Stimulated activated CD8-positive, alpha-beta memory T cell treated with anti-CD3 and anti-CD28 coated beads, Interleukin-2, amount 100 ng/mL, for 48 hours (primary cell): ENCODE results near the gene OBSCN.

Source experiments
- DNase-seq, 2 donors: peaks; one replicate each; pipeline ENCODE4 v3.0.0-alpha.2; 2020; ENCODE audit warnings: low read depth in 2 of 2

The OBSCN gene

DNA sequence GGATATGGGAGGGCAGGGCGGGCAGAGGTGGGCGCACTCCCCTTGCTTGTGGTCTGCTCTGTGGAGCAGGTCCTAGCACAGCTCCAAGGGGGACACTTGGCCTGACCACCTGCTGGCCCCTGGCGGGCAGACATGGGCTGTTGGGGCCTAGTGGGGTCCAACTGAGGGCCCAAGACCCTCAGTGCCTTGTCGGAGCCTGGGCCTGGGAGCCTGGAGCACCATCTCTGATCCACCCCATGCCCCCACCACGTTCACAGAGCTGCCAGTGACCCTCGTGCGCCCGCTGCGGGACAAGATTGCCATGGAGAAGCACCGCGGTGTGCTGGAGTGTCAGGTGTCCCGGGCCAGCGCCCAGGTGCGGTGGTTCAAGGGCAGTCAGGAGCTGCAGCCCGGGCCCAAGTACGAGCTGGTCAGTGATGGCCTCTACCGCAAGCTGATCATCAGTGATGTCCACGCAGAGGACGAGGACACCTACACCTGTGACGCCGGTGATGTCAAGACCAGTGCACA is 70.6 kb downstream of the OBSCN start:
- no peak for DNase-seq

DNA sequence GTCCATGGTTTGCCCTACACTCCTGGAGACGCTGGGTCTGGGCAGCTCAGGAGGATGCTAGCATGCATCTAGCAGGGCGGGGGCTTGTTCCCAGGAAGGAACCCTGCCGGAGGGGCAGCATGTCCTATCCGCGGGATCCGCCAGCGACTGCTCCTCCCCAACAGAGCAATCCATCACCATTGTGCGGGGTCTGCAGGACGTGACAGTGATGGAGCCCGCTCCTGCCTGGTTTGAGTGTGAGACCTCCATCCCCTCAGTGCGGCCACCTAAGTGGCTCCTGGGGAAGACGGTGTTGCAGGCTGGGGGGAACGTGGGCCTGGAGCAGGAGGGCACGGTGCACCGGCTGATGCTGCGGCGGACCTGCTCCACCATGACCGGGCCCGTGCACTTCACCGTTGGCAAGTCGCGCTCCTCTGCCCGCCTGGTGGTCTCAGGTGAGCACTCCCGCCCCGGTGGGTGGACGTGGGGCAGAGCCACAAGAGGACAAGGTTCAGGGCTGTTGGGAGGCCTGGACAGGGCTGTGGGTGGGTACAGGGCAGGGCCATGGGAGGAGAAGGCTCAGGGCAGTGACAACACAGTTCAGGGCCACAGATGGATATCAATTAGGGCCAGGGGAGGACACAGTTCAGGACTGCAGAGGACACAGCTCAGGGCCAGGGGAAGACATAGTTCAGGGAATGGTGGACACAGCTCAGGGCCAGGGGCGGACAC is 71.3 kb downstream of the OBSCN start:
- no peak for DNase-seq

GRCh38 chr1:228279722-228280105 is 71.9 kb downstream of the OBSCN start:
- no peak for DNase-seq

DNA sequence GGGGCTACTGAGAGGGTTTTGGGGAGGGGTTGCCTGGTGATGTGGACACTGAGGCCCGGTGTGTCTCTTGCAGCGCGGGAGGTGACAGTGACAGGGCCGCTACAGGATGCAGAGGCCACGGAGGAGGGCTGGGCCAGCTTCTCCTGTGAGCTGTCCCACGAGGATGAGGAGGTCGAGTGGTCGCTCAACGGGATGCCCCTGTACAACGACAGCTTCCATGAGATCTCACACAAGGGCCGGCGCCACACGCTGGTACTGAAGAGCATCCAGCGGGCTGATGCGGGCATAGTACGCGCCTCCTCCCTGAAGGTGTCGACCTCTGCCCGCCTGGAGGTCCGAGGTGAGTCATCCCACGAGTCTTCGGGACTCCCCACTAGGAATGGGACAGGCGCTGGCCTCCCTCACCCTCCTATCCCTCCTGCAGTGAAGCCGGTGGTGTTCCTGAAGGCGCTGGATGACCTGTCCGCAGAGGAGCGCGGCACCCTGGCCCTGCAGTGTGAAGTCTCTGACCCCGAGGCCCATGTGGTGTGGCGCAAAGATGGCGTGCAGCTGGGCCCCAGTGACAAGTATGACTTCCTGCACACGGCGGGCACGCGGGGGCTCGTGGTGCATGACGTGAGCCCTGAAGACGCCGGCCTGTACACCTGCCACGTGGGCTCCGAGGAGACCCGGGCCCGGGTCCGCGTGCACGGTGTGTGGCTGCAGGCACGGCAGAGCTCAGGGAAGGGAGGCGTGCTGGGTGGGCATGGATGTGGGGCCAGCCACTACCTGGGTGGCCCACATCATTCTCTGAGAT is 72.5 kb downstream of the OBSCN start:
- DNase-seq = no peak

GRCh38 chr1:228280961-228281591 is 73.2 kb downstream of the OBSCN start:
- DNase-seq = no peak

DNA sequence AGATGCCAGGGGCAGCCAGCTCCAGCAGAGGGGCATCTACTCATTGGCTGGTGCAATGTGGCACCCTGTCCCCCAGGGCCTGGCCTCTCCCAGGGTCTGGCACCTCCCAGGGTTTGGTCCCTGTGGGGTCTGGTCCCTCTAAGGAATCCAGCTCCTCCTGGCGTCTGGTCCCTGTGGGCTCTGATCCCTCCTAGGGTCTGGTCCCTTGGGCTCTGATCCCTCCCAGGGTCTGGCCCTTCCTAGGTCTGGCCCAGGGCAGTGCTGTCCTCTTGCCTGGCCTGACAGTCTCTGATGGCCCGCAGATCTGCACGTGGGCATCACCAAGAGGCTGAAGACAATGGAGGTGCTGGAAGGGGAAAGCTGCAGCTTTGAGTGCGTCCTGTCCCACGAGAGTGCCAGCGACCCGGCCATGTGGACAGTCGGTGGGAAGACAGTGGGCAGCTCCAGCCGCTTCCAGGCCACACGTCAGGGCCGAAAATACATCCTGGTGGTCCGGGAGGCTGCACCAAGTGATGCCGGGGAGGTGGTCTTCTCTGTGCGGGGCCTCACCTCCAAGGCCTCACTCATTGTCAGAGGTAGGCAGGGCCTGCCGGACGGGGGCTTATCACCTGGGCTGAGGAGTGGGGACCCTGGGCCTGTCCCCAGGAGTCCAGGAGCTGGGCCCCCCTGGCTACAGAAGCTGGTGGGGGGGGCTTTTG is 73.9 kb downstream of the OBSCN start:
- no peak for DNase-seq

- DNase-seq = no peak
Observed at GRCh38 chr1:228282329-228283042, 74.6 kb downstream of the OBSCN start.

GRCh38 chr1:228283043-228283371 is 75.2 kb downstream of the OBSCN start:
- DNase-seq = no peak

DNA sequence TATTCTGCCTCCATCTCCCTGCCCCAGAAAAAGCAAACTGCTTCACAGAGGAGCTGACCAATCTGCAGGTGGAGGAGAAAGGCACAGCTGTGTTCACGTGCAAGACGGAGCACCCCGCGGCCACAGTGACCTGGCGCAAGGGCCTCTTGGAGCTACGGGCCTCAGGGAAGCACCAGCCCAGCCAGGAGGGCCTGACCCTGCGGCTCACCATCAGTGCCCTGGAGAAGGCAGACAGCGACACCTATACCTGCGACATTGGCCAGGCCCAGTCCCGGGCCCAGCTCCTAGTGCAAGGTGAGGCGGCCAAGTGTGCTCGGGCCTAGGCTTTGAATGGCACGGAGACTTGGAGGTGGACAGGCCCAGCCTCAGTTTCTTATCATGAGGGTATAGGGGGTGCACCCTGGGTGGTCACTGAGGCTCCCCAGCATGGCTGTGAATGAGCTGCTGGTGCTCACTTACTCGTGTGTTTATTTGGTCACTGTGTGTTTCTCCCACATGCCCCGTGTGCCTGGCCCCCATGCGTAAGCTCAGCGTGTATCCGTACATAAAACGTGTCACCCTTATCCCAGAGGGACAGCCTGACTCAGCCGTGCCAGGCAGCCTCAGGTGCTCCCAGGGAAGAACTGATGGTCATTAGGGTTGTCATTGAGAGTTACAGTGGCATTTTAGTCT is 75.8 kb downstream of the OBSCN start:
- DNase-seq = no peak

GRCh38 chr1:228284148-228284495 is 76.3 kb downstream of the OBSCN start:
- no peak for DNase-seq

DNA sequence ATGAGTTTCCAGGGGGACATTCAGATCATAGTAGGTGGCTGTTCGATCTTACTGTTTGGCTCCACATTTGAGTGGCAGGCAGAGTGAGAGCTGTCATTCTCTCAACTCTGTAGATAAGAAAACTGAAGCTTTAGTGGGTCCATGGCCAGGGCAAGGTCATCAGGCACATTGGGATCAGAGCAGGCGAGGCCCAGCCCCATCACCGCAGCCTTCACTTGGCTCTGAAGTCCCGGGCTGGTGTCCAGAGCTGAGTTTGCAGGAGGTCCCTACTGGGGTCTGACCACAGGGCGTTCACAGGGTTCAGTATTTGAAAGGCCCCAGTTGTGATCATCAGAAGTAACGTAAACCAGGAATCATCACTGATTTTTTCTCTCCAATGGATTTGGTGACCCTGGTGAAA is 76.7 kb downstream of the OBSCN start:
- no peak for DNase-seq

- DNase-seq = no peak
Observed at GRCh38 chr1:228285661-228286504, 78.0 kb downstream of the OBSCN start.

GRCh38 chr1:228286505-228287417 is 78.9 kb downstream of the OBSCN start:
- no peak for DNase-seq

DNA sequence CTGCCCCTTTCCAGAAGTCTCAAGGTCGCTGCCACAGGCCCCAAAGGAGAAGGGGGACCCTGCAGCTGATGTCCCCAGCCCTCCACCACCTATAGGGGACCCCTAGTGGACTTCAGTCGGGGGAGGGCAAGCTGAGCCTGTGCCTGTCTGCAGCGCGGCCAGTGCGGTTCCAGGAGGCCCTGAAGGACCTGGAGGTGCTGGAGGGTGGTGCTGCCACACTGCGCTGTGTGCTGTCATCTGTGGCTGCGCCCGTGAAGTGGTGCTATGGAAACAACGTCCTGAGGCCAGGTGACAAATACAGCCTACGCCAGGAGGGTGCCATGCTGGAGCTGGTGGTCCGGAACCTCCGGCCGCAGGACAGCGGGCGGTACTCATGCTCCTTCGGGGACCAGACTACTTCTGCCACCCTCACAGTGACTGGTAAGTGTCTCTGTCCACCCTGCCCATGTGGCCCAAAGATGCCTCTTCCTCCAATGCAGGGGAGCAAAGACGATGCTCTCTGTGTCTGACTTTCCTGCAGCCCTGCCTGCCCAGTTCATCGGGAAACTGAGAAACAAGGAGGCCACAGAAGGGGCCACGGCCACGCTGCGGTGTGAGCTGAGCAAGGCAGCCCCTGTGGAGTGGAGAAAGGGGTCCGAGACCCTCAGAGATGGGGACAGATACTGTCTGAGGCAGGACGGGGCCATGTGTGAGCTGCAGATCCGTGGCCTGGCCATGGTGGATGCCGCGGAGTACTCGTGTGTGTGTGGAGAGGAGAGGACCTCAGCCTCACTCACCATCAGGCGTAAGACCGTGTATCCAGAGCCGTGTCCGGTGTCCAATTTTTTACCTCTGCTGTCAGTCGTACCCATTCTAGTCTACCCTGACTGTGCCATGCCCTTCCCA is 79.9 kb downstream of the OBSCN start:
- DNase-seq = no peak

- DNase-seq = no peak
Observed at GRCh38 chr1:228288536-228289238, 80.8 kb downstream of the OBSCN start.

- DNase-seq = no peak
Observed at GRCh38 chr1:228289239-228289849, 81.5 kb downstream of the OBSCN start.
